Heart left ventricle (tissue), 13 donors: Measurements from ENCODE around the gene OR52W1.

Experiments
- POLR2A ChIP-seq, 2 donors: fragments of 450-650 bp; IDR thresholded peaks; one replicate each; pipeline ENCODE4 v1.6.1; 2017; ENCODE audit warnings: antibody characterized with exemption in 2 of 2, mild to moderate bottlenecking in 2 of 2, moderate library complexity in 2 of 2
- TF ChIP-seq, protein P1 (sequence below), 12 donors: fragments of 200-600 bp; sonication (generic) in 4 of 12; IDR thresholded peaks; one replicate each; pipeline versions ENCODE4 v1.5.0 to v1.8.0; 2018 to 2022; ENCODE audit warnings: antibody characterized with exemption in 12 of 12, mild to moderate bottlenecking in 5 of 12
- donor health status: ischemic (EF 13 %, LVEDD 7.1; RV severe dilation, severe dysfunction).
- donor health status: DM: no; HTN: yes; CAD: no.
- donor health status: DM: no; HTN: no; CAD: no.
- donor health status: ischemic (EF 25% LVEDD 6.9; RV normal size, moderate dysfunction).
- donor health status: ischemic (EF 25% LVEDD 5.7; RV mildly dilated, moderate dysfunction).
- donor health status: ischemic (EF 35%, LVEDD 5.7; RV mildly dilated, moderate dysfunction).
- donor health status: nonischemic (EF 11% LVEDD 7.7; RV severe dilation, severe dysfunction).
- donor health status: DM: yes; HTN: yes; CAD: no.
- donor health status: PGD.
- donor health status: ischemic (EF 29% LVEDD 5.4; RV normal size, mild dysfunction).
- donor health status: nonischemic (EF 23%, LVEDD 6.1; RV moderate dilation, normal function).

- TF ChIP-seq, protein P1, sequence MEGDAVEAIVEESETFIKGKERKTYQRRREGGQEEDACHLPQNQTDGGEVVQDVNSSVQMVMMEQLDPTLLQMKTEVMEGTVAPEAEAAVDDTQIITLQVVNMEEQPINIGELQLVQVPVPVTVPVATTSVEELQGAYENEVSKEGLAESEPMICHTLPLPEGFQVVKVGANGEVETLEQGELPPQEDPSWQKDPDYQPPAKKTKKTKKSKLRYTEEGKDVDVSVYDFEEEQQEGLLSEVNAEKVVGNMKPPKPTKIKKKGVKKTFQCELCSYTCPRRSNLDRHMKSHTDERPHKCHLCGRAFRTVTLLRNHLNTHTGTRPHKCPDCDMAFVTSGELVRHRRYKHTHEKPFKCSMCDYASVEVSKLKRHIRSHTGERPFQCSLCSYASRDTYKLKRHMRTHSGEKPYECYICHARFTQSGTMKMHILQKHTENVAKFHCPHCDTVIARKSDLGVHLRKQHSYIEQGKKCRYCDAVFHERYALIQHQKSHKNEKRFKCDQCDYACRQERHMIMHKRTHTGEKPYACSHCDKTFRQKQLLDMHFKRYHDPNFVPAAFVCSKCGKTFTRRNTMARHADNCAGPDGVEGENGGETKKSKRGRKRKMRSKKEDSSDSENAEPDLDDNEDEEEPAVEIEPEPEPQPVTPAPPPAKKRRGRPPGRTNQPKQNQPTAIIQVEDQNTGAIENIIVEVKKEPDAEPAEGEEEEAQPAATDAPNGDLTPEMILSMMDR (IDR thresholded peaks at IDR 0.05) = no peak
- TF ChIP-seq POLR2A (IDR thresholded peaks at IDR 0.05) = no peak
Observed at GRCh38 chr11:6232899-6233298, 33.9 kb downstream of the OR52W1 start.
